Uterus (tissue), 2 donors: ENCODE measurements around the gene STX10.

Source experiments
- CTCF ChIP-seq, 4 experiments: fragments of 200-600 bp in 2 of 4; fragments of 450-650 bp in 2 of 4; sonication (generic) in 2 of 4; IDR thresholded peaks; one replicate each; pipeline ENCODE4 v1.5.1; 2016 to 2019; ENCODE audit warnings: antibody characterized with exemption in 4 of 4, mild to moderate bottlenecking in 2 of 4, moderate library complexity in 1 of 4
- POLR2A ChIP-seq, 2 donors: fragments of 450-650 bp; IDR thresholded peaks; one replicate each; pipeline ENCODE4 v1.6.1; 2016; ENCODE audit warnings: antibody characterized with exemption in 2 of 2, mild to moderate bottlenecking in 1 of 2, moderate library complexity in 1 of 2

GRCh38 chr19:13150187-13150930 lies at the start of gene STX10, which contains the start of gene IER2:
- peak; percentile 67 to 85 (median 82) for TF ChIP-seq CTCF (IDR thresholded peaks at IDR 0.05)
- peak; percentile 72 to 91 for TF ChIP-seq POLR2A (IDR thresholded peaks at IDR 0.05)
